ENCODE results near the gene LUC7L3. TPM values are rescaled to one million over a fixed set of nuclear protein-coding genes. Genes with fewer than 3 reads are reported as not detected.

The LUC7L3 gene
- total and polyA plus RNA-seq, 2 of the 13 experiments (the other 11 are each of a cell fraction or from before 2014, with no cell fraction given), result 108 to 120 TPM

GRCh38 chr17:50768346-50768761, 49.0 kb downstream of the LUC7L3 start (continued):
- TF ChIP-seq SIX4 (CRISPR knock-in tag; IDR thresholded peaks at IDR 0.05), result no peak
- no peak for TF ChIP-seq MYNN (CRISPR knock-in tag; IDR thresholded peaks at IDR 0.05; ENCODE audit: low read depth)
- no peak for TF ChIP-seq HES4 (CRISPR knock-in tag; IDR thresholded peaks at IDR 0.05; ENCODE audit: borderline replicate concordance)
- TF ChIP-seq ZBED4 (CRISPR knock-in tag; IDR thresholded peaks at IDR 0.05; ENCODE audit: borderline replicate concordance), result no peak
- TF ChIP-seq MTF2 (CRISPR knock-in tag; IDR thresholded peaks at IDR 0.05; ENCODE audit: borderline replicate concordance), result no peak
- no peak for TF ChIP-seq ZNF639 (CRISPR knock-in tag; conservative IDR thresholded peaks at IDR 0.05)
- TF ChIP-seq SMAD9 (CRISPR knock-in tag; IDR thresholded peaks at IDR 0.05), result no peak
- no peak for TF ChIP-seq NR2F1 (CRISPR knock-in tag; IDR thresholded peaks at IDR 0.05)
- no peak for TF ChIP-seq MATR3 (CRISPR knock-in tag; IDR thresholded peaks at IDR 0.05)
- TF ChIP-seq HHEX (CRISPR knock-in tag; IDR thresholded peaks at IDR 0.05), result no peak
- no peak for TF ChIP-seq BORCS8-MEF2B (CRISPR knock-in tag; IDR thresholded peaks at IDR 0.05)
- no peak for TF ChIP-seq DNMT1 (CRISPR knock-in tag; IDR thresholded peaks at IDR 0.05)
- TF ChIP-seq PPARG (CRISPR knock-in tag; conservative IDR thresholded peaks at IDR 0.05), result no peak
- no peak for TF ChIP-seq ZBTB49 (CRISPR knock-in tag; IDR thresholded peaks at IDR 0.05; ENCODE audit: borderline replicate concordance)
- no peak for TF ChIP-seq ZNF557 (CRISPR knock-in tag; IDR thresholded peaks at IDR 0.05)
- no peak for TF ChIP-seq ZNF83 (CRISPR knock-in tag; IDR thresholded peaks at IDR 0.05; ENCODE audit: borderline replicate concordance)
- no peak for TF ChIP-seq AGO1 (IDR thresholded peaks at IDR 0.05; ENCODE audit: low read depth, low read length, poor library complexity, severe bottlenecking)
- TF ChIP-seq ZNF513 (CRISPR knock-in tag; conservative IDR thresholded peaks at IDR 0.05), result no peak
- no peak for TF ChIP-seq REPIN1 (CRISPR knock-in tag; IDR thresholded peaks at IDR 0.05; ENCODE audit: borderline replicate concordance, low read depth)
- TF ChIP-seq DPF2 (CRISPR knock-in tag; IDR thresholded peaks at IDR 0.05; ENCODE audit: borderline replicate concordance, low read depth), result no peak
- TF ChIP-seq RBM39 (IDR thresholded peaks at IDR 0.05; ENCODE audit: low read depth, low read length, poor library complexity, severe bottlenecking), result no peak
- TF ChIP-seq HDAC2 (CRISPR knock-in tag; IDR thresholded peaks at IDR 0.05), result no peak
- no peak for TF ChIP-seq ZNF777 (CRISPR knock-in tag; IDR thresholded peaks at IDR 0.05)
